GM19324 (cell line): ENCODE measurements around the gene C17orf100.
"Not testable (repeated sequence)": the region's sequence is repeated elsewhere in the genome, so short reads cannot be mapped to it uniquely, and the experiment has no call there.

Source experiments
- ATAC-seq: cut with Tn5 transposase; IDR thresholded peaks from one replicate; pipeline ENCODE4 v1.9.1; 2021; ENCODE audit warnings: mild to moderate bottlenecking, moderate library complexity; ENCODE audit not compliant: unreplicated experiment, low FRiP score

C17orf100 gene

GRCh38 chr17:6686026-6686425 is 34.5 kb downstream of the C17orf100 start:
- ATAC-seq = no peak

DNA sequence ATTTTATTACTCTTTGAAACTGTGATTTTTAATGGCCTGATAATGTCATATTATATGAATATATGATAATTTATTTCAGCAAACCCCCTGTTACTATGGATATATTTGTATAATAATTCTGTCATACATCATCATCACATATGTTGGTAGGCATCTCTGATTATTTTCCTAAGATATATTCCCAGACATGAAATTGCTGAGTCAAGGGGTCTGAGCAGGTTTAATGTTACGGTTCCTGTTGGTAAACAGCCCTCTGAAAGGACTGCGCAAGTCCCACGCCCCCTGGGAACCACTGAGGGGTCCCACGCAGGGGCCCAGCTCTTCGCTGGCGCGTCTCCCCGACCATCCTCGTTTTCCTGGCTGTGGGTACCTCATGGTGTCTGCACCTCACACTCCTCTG is 37.4 kb downstream of the C17orf100 start:
- ATAC-seq = no peak

GRCh38 chr17:6690641-6691040 is 39.1 kb downstream of the C17orf100 start:
- no peak for ATAC-seq

- no peak for ATAC-seq
These were observed 40.0 kb downstream of the C17orf100 start for GRCh38 chr17:6691546-6691945.

GRCh38 chr17:6691958-6692357 is 40.4 kb downstream of the C17orf100 start:
- ATAC-seq = not testable (repeated sequence)

GRCh38 chr17:6695051-6695450 is 43.5 kb downstream of the C17orf100 start:
- no peak for ATAC-seq

GRCh38 chr17:6695565-6695964 is 44.0 kb downstream of the C17orf100 start:
- no peak for ATAC-seq

DNA sequence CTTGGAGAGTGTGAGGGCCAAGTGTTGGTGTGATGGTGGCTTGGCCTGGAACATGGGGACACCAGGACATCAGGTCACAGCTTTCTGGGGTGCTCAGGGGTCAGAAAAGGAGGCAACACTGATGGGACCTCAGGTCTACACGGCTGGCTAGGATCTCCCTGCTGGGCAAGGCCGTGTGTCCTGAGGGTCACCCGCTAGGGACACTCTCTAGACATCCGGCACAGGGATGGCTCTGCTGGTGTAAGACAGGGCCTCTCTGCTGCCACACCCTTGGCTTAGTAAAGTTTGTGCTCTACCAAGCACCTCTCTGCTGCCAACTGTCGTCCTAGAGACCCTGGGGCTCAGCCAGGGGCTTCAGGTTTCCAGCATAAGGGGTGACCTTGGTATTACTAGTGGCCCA is 45.3 kb downstream of the C17orf100 start:
- no peak for ATAC-seq

DNA sequence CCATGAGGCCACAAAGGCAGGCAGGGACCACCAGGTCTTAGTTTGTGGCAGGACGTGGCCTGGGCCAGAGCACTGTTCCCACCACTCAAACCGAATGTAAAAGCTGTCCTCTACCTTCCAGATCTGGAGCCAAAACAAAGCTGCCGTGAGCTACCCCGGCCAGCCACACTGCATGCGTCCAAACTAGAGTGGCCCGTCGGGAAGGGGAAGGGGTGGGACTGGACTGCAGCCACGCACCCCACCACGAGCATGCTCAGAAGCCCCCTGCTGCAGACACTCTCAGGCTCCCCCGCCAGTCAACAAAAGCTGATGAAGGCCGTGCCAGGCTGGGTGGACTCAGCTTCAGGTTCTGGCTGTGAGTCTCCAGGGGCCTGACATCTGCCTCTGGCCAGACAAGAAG is 46.4 kb downstream of the C17orf100 start:
- ATAC-seq = no peak

DNA sequence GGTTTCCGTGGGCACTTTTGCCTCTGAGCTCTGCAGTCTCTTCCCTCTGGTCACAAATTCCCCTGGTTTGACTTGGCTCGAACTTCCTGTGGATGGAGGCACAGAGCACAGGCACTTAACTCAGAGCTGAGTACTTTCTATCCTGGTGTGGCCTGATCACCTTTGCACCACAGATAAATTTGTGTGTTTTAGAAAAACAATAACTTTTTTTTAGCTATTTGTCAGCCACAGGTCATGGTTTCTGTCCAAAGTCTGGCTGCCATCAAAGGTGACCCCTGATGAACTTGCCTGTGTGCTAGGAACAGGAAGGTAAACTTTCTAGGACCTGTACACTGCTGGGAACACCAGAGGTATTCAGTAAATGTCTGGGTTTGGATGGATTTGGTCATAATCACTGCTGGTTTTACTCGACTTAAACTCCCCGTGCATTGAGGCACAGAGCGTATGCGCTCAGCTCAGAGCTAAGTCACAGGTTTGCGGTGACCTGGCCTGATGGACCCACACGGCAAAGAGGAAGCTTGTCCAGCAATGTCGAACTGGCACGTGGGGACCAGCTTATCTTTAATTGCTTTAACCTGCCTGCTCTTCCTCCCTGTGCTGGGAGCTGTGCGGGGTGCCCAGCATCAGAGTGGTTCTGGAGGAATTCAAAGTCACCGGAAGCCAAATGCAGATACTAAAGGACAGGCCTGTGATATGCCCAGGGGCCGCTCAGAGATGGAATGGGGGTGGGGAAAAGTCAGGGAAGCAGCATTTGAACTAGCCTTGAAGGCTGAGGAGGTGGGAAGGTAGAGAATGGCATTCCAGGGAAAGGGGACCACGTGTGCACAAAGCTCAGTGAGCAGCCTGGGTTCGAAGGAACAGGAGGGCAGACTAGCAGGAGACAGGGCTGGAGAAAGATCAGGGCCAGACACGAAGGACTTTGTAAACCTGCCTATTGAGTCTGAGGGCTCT is 48.7 kb downstream of the C17orf100 start:
- no peak for ATAC-seq

GRCh38 chr17:6700948-6701307 is 49.4 kb downstream of the C17orf100 start:
- ATAC-seq = no peak

DNA sequence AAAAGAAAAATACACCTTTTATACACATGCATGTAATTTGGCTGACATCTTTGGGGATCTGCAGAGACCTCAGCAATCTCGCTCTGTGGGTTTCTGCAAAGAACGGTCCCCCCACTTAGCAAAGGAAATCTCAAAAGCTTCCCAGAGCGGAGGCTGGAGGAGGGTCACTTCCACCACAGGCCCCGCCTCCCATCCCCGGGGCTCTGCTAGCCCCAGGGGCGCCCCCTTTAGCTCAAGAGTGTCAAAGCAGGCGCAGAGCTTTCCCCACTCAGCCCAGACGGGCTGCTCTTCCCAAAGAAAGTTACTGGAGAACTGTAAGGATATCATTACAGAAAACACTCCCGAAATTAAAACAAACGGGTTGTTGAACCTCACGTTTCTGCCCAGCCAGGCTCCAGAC is 50.2 kb downstream of the C17orf100 start:
- ATAC-seq = no peak

DNA sequence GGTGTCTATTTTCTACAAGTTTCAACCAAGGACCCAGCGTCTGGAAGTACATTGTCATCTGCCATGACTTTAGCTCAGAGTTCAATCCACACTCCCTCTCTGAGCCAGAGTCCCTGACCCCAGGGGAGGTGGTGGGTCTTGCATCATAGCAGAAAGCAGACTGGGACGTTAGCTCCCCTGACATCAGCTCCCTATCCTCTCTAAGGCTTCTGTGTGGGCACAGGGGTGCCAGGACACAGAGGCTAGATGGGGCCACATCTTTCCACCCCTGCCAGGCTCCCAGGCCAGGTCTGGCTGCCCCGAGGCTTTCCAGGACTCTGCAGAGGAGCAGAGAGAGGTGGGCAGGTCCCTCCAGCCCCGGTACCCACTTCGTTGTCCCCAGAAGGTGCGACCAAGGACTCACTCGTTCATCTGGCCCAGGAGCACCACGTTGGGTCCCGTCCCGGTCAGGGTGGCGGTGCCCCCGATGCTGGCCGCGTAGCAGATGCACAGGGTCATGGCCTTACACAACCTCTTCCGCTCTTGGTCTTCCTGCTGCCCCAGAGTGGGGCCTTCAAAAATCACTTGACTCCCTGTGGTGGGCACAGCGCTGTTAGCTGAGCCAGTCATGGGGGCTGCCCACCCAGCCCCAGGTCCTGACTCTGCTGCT is 51.1 kb downstream of the C17orf100 start:
- ATAC-seq = no peak
